Stimulated activated CD8-positive, alpha-beta memory T cell treated with anti-CD3 and anti-CD28 coated beads, Interleukin-7, amount 100 ng/mL, for 48 hours (primary cell): ENCODE data around the gene GPX4.

Experiments used
- DNase-seq, 2 donors: peaks; one replicate each; pipeline ENCODE4 v3.0.0-alpha.2; 2020; ENCODE audit warnings: low read depth in 1 of 2; ENCODE audit errors: extremely low read depth in 1 of 2

Gene GPX4

GRCh38 chr19:1147934-1148549 is 44.2 kb downstream of the GPX4 start:
- no peak for DNase-seq

DNA sequence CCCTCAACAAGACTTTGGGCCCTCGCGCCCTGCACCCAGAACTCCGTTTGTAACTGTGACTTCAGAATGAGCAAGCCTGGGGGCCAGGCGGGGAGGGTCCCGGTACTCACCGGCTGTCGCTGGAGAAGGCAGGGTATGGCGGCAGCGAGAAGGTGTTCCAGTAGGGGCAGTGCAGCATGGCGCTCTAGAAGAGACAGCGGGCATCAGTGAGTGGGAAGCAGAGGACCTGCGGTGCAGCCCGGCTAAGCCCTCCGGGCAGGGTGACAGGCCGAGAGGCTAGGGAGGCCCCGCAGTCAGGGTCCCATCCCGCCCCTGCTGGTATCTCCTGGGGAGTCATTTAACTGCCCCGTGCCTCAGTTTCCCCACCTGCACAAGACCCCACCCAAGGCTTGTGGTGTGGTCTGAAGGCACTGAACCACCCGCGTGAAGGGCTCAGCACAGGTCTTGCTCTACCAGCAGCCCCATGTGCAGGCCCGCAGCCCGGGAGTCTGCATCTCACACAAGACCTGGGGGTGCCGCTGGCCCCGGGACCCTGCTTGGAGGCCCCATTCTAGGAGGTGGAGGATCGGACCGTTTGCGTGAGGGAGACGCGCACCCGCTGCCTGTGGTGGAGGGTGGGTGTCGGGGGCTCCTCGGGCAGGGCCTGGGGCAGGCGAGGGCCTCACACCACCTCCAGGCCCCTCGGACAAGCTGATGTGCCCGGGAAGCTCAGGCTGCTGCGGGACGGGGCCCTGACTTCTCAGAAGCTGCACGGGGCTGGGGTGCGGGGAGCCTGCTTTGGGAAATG is 45.7 kb downstream of the GPX4 start:
- DNase-seq = no peak

GRCh38 chr19:1150333-1151036 is 46.7 kb downstream of the GPX4 start:
- no peak for DNase-seq

GRCh38 chr19:1151037-1151724 is 47.4 kb downstream of the GPX4 start:
- DNase-seq = no peak

DNA sequence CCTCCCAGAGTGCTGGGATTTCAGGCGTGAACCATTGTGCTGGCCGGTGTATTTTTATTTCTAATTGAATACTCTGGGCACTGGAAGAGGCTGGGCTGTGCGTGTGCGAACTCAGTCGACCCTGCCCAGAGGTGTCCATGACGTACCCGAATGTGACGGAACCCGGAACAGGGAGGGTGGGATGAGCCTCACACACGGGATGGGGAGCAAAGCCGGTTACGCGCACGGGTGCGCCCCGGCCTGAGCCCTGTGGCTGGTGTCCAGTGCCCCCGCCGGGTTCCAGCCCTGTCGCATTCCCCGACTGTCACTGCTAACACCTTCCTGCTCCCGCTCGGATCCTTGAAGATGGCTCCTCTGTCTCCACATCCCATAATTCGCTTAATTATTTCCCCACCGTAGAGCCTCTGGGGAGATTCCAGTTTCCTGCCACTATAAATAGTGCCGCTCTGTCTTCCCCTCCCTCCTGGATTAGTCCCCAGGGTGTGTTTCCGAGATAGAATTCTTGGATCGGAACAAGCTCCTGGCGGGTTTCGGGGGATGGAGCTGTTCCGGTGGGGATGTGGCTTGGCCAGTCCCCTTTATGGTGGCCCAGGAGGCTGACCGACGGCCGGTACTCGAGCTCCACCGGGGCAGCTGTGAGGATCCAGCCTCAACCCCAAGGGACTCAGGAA is 48.3 kb downstream of the GPX4 start:
- no peak for DNase-seq

DNA sequence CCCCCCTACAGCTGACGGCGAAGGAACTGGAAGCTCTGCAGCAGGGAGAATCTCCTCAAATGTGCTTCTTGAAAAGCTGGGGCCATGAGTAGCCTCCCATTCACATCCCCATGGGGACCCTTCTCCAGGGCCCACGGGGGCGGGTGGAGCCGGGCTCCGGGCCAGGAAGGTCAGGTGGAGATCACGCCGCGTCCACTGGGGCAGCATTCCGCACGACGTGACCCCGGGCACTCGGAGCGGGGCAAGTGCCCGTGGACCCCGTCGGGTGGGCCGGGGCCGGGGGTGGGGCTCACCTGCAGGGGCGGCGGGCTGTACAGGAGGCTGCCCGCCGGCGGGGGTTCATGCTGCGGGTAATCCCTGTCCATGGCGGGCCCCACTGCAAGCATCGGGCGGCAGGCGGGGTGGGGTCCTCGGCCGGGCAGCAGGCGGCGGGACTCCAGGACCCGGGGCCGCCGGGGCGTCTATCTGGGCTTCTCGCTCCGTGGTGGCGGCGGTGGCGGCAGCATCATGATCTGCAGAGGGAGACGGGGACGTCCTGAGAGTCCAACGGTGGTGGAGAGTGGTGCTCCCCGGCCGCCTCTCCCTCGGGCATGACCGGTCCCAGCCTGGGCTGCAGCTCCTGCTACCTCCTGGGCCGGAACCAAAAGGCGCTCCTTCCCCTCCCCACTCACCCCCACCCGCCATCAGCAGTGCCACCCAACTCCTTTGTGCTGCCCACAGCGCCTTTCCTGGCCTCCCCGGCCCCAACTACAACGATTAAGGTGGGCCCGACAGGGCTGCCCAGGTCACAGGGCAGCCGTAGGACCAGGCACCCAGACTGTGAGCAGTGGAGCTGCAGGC is 50.3 kb downstream of the GPX4 start:
- DNase-seq = no peak

- DNase-seq = no peak
Observed at GRCh38 chr19:1154731-1155351, 51.0 kb downstream of the GPX4 start.

DNA sequence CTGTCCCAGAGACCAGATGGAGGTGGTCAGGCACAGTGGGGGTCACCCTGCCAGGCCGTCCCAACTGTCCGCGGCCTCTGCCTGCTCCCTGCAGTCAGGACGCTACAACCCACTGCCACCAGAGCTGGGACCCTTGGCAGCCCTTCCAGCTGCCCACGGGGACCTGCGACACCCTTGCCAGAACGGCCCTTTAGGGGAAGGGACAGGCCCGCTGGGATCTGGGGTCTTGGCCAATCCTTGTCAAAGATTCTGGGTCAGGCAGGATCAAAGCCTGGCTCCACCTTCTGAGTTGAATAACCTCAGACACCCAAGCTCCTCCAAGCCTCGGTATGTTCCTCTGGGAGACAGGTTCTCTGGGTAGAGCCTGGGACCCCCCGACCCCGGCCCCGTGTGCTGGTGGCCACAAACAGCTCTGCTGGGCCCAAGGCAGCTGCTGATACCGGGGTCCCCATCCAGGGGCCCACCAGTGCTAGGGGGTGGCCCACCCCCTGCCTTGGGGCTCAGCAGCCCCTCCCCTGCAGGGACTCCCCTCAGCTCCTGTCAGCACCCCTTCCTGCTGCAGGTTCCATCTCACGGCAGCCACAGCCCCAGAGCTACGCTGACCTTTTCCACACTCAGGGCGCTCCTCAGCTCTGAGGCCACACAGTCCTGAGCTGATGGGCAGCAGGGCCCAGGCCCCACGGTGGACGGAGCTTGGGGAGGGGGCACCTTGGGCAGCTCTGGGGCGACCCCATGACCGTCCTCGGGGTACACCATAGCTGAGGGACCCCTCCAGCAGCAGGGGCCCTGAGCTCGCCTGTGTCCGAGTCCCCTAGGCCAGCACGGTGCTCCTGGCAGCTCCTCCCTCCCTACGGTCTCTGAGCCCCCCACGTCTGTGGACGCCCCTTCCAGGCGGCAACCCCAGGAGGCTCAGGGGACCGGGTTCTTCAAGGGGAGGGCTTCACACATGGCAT is 51.8 kb downstream of the GPX4 start:
- no peak for DNase-seq
